Globus pallidus (tissue), 1 donor: ENCODE results near the gene ASPA.

ENCODE experiments used
- DNase-seq: peaks from one replicate; pipeline ENCODE4 v3.0.0-alpha.2; 2015; ENCODE audit warnings: low spot score

ASPA gene

DNA sequence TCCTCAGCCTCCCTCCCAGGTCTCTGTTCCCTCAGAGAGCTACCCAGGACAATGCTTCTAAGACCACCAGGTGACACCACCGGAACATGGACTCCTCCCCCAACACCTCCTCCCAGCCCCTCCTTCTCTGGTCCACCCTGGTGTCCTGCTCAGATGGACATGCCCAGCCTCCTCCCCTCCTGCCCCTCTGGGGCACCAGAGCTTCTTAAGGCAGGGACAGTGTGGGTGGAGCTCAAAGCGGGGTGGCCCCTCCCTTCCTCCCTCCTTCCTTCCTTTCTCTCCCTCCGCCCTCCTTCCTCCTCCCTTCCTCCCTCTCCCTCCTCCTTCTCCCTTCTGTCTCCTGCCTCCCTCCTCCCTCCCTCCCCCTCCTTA is 59.1 kb downstream of the ASPA start:
- peak; percentile 87 for DNase-seq

DNA sequence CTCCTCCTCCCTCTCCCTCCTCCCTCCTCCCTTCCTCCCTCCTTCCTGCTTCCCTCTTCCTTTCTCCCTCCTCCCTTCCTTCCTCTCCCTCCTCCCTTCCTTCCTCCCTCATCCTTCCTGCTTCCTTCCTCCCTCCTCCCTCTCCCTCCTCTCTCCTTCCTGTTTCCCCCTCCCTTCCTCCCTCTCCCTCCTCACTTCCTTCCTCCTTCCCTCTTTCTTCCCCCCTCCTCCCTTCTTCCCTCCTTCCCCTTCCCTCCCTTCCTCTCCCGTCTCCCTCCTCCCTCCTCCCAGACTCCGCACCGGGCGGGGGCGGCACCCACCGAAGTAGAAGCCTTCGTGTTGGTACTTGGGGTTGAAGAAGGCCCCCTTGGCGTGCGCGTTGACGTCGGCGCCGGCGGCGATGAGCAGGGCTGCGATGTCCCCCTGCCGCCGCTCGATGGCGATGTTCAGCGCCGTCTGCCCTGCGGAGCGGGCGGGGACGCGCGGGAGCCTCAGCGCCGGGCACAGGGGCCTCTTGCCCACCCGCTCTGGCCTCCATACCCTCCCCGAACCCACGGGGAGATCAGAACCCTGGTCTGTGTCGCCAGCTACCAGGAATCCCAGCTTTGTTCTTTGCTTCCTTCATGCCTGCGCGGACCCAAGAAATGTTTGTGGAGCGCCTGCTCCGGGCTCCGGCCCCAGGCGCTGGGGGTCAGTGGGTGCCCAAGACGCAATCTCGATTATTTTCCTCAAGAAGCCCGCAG is 59.6 kb downstream of the ASPA start:
- DNase-seq = peak; percentile 82

GRCh38 chr17:3536716-3537115 is 60.9 kb downstream of the ASPA start:
- DNase-seq = no peak

GRCh38 chr17:3539881-3540540 is 64.2 kb downstream of the ASPA start:
- DNase-seq = no peak

GRCh38 chr17:3542410-3543088 is 66.8 kb downstream of the ASPA start:
- no peak for DNase-seq

GRCh38 chr17:3543453-3543852 is 67.7 kb downstream of the ASPA start:
- DNase-seq = no peak

DNA sequence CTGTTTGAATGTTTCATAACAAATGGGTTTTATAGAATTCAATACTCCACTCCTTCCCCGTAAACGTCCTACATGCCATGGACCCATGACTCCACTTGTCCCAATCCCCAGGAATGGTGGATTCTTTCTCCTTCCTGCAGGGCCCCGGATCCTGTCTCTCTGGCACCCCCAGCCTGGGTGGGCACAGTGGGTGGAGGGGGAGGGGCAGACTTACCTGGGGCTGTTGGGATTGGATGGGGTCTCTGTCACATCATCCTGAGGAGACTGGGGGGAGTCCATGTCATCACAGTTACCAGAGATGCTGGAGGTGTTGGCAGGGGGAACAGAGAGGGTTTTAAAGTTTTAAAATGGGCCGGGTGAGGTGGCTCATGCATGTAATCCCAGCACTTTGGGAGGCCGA is 68.6 kb downstream of the ASPA start:
- no peak for DNase-seq

GRCh38 chr17:3545151-3545550 is 69.4 kb downstream of the ASPA start:
- no peak for DNase-seq

DNA sequence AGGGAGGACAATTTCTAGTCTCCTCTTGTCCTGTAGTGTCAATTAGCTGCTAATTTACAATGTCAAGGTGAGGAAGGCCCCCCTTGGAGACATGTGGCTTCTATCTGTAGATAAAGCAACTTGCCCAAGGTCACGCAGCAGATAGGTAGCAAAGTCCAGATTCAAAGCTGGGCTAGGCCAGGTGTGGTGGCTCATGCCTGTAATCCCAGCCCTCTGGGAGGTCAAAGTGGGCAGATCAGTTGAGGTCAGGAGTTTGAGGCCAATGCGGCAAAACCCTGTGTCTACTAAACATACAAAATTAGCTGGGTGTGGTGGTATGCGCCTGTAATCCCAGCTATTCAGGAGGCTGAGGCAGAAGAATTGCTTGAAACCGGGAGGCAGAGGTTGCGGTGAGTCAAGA is 70.7 kb downstream of the ASPA start:
- DNase-seq = no peak

- DNase-seq = no peak
Measured at GRCh38 chr17:3546997-3547396, 71.2 kb downstream of the ASPA start.

DNA sequence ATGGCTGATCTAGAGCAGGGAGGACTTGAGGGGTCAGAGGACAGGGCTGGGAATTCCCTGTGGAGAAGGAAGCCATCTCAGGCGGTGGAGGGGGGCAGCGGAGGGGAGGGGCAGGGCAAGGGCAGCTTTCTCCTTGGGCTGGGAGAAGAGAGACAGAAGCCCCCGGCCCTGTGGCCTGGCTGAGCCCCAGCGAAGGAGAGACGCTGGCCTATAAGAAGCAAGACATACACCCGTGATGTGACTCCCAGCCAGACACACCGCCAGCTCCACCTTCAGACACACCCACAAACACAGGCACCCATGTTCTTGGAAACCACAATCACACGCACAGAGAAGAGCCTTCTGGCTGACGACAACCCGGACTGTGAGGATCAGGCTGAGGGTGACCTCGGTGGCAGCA is 71.8 kb downstream of the ASPA start:
- no peak for DNase-seq

DNA sequence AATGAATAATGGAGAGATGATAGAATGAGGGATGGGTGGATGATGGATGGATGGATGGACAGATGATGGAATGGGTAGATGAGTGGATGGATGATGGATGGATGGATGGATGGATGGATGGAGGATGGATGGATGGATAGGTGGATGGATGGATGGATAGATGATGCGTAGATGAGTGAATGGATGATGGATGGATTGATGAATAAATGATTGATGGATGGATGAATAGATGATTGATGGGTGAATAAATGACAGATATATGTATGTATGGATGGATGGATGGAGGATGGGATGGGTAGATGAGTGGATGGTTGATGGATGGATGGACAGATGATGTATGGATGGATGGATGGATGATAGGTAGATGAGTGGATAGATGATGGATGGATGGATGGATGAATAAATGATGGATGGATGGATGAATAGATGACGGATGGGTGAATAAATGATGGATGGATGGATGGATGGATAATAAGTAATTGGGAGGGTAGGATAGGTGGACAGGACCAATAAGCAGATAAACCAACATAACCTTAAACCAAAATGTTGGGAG is 73.9 kb downstream of the ASPA start:
- no peak for DNase-seq

- DNase-seq = no peak
Measured at GRCh38 chr17:3551189-3551588, 75.4 kb downstream of the ASPA start.

DNA sequence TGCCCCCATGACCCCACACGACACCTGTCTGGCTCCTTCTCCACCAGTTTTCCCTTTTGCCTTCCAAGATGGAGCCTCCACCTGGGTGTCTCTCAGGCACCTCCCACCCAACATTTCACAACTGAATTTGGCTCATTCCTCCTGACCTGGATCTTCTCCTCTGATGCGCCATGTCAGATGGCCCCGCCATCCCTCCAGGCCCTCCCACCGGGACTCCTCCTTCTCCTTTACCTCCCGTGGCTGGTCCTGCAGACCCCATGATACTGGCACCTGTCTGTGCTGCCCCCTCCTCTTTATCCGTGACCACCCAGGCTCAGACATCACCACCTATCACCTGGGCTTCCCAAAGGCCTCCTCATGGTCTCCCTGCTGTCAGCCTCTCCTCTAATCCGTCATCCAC is 77.1 kb downstream of the ASPA start:
- no peak for DNase-seq
